Kidney epithelial cell (primary cell): ENCODE data around the gene ASPA. TPM values are rescaled to one million over a fixed set of nuclear protein-coding genes. Genes with fewer than 3 reads are reported as not detected.

Experiments used
- DNase-seq: peaks from one replicate; pipeline ENCODE4 v3.0.0-alpha.2; 2010; ENCODE audit warnings: low read depth
- H3K27me3 ChIP-seq: 2 replicates; pipeline ENCODE4 v1.6.0; 2011; ENCODE audit warnings: low read length; ENCODE audit not compliant: control insufficient read depth, insufficient read depth
- H3K36me3 ChIP-seq: 2 replicates; pipeline ENCODE4 v1.5.1; 2011; ENCODE audit warnings: low read length; ENCODE audit not compliant: control insufficient read depth, insufficient read depth
- H3K4me3 ChIP-seq: 2 replicates; pipeline ENCODE4 v1.5.1; 2011; ENCODE audit warnings: low read depth, mild to moderate bottlenecking, control low read depth, low read length
- total RNA-seq: library from RNA; depleted of rRNA; stranded (reverse); fragments of >200 nt; gene quantifications from 2 replicates; pipeline ENCODE4 v1.2.3, GENCODE V29; 2015
- TF ChIP-seq, protein P1 (sequence below): IDR thresholded peaks from 2 replicates; pipeline ENCODE4 v1.5.1; 2011; ENCODE audit warnings: mild to moderate bottlenecking, moderate library complexity, low read length, control low read depth, inconsistent platforms; ENCODE audit not compliant: insufficient read depth, poor library complexity, severe bottlenecking

ASPA gene
- total RNA-seq, 1 donor from 2014 or later = not detected

DNA sequence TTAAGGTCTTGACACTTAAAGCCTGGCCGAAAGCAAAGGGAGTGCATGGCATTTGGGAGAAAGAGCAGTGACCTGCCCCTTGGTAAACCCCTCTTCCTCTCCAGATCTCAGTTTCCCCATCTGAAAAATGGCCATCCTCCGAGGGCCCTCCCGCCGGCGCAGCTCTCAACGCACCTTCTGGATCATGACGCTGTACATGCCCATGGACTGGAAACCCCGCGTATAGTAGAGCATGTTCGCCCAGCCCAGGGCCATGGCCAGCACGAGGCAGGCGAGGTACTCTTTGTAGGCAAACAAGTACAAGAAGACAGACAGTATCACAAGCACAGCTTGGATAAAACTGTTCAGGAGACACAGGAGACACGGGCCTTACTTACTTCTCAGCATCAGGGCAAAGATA, 48.2 kb downstream of the ASPA start:
- Histone ChIP-seq H3K36me3 (no peaks in the 10 kb centered on the region), H3K27me3 (no peaks in the 10 kb centered on the region), H3K4me3 (no peak overlapping the region)
- DNase-seq = no peak
- TF ChIP-seq, protein P1, sequence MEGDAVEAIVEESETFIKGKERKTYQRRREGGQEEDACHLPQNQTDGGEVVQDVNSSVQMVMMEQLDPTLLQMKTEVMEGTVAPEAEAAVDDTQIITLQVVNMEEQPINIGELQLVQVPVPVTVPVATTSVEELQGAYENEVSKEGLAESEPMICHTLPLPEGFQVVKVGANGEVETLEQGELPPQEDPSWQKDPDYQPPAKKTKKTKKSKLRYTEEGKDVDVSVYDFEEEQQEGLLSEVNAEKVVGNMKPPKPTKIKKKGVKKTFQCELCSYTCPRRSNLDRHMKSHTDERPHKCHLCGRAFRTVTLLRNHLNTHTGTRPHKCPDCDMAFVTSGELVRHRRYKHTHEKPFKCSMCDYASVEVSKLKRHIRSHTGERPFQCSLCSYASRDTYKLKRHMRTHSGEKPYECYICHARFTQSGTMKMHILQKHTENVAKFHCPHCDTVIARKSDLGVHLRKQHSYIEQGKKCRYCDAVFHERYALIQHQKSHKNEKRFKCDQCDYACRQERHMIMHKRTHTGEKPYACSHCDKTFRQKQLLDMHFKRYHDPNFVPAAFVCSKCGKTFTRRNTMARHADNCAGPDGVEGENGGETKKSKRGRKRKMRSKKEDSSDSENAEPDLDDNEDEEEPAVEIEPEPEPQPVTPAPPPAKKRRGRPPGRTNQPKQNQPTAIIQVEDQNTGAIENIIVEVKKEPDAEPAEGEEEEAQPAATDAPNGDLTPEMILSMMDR = no peak

DNA sequence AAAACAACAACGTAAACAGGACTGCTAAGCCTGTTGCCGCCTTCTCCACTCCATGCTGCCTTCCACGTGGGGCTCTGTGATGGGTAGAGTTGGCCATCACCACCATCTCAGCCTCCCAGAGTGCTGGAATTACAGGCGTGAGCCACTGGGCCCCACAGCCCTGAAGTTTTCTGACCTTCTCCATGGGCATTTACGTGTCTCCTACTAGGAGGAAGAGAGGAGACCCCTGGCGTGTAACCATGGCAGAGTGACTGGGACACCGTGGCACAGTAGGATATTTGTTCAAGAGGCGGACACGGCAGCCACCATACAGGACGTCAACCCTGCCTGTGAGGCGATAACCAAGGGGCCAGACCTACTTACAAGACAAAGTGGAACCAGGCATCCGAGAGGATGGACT, 50.7 kb downstream of the ASPA start:
- Histone ChIP-seq H3K36me3 (no peaks in the 10 kb centered on the region), H3K4me3 (no peak overlapping the region), H3K27me3 (no peaks in the 10 kb centered on the region)
- TF ChIP-seq, protein P1 = no peak
- no peak for DNase-seq

DNA sequence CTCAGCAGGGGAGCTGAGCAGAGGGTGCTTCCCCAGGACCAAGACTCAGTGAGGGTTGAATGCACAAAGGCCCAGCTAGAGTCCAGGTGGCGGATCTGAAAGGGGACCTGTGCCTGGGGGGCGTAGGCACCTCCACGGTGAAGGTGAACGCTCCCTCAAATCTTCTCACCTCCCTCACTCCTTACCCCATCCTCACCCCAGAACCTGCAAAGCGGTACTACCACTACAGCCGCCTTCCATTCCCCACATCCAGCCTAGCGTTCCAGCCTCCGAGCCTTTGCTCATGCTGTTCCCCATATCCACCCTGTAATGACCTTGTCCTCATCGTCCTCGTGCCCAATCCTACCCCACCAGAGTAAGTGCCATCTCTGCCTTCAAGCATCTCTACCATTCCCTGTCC, 51.2 kb downstream of the ASPA start:
- Histone ChIP-seq H3K27me3 (no peaks in the 10 kb centered on the region), H3K36me3 (no peaks in the 10 kb centered on the region), H3K4me3 (no peak overlapping the region)
- TF ChIP-seq, protein P1 = no peak
- no peak for DNase-seq

DNA sequence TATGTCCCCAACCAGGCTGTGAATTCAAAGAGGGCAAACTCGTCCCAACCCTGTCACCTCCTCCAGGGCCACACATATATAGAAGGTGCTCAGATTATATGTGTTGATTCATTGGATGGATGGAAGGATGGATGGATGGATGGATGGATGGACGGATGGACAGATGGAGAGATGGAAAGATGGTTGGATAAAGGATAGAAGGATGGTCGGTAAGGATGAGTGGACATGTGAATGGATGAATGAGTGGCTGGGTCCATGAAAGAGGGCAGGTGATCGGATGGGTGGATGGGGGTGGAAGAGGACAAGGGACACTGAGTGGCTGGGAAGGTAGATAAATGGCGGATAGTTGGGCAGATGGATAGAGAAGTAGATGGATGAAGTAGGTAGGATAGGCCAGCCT, 51.7 kb downstream of the ASPA start:
- no peak for DNase-seq
- no peaks in the 10 kb centered on the region for H3K27me3 ChIP-seq
- no peak overlapping the region for H3K4me3 ChIP-seq
- no peaks in the 10 kb centered on the region for H3K36me3 ChIP-seq
- TF ChIP-seq, protein P1 = no peak

DNA sequence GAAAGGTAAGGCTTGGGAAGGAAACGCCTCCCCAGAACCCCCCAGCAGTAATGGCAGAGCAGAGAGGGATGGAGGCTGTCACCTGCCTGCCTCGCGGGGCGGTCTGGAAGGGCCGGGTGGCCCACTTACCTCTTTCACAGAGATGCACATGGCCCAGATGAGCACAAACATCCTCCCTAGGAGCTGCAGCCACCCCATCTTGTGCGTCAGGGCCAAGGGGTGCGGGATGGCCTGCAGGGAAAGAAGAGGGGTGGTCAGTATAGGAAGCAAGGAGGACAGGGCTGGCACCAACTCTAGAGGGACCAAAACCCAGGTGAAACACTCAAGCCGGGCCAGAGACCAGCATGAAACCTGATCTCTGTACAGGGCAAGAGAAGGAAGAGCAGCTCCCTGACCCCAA, 52.1 kb downstream of the ASPA start:
- TF ChIP-seq, protein P1 = no peak
- DNase-seq = no peak
- Histone ChIP-seq H3K36me3 (no peaks in the 10 kb centered on the region), H3K27me3 (no peaks in the 10 kb centered on the region), H3K4me3 (no peak overlapping the region)

DNA sequence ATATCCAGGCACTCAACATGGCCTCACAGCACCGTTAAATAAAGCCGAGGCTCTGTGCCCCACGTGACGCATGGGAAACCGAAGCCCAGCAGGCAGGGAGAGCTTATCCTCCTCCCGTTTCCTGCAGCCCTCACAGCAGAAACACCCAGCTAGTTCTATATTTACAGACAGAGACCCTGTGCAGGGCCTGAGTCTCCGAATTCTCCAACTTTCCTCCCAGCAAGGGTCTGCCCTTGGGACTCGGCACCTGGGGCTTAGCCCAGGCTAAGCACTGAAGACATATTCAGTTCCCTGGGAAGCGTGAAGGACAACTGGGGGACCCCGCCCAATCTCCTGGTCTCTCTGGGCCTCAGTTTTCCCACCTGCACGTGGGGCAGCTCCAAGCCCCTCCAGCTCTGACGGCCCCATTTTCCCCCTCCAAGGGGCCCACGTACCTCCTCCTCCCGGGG, 52.6 kb downstream of the ASPA start:
- no peaks in the 10 kb centered on the region for H3K36me3 ChIP-seq
- H3K4me3 ChIP-seq = no peak overlapping the region
- no peaks in the 10 kb centered on the region for H3K27me3 ChIP-seq
- TF ChIP-seq, protein P1 = no peak
- no peak for DNase-seq
